Measurements from ENCODE around the gene OR6C1.

- TF ChIP-seq CTCF (conservative IDR thresholded peaks at IDR 0.05; ENCODE audit: low read length) = no peak
- TF ChIP-seq EZH2phosphoT487 (IDR thresholded peaks at IDR 0.05; ENCODE audit: borderline replicate concordance) = no peak
These were observed 16.3 kb downstream of the OR6C1 start, which contains the start of gene OR6C3 for GRCh38 chr12:55330446-55330845.

Data from Loucy (cell line).